Vagina (tissue), 2 donors: Measurements from ENCODE around the gene DRAM1.
"Not testable (repeated sequence)": the region's sequence is repeated elsewhere in the genome, so short reads cannot be mapped to it uniquely, and the experiment has no call there.

Experiments
- POLR2A ChIP-seq, 2 donors: fragments of 450-650 bp; IDR thresholded peaks; one replicate each; pipeline ENCODE4 v1.6.1; 2017; ENCODE audit warnings: antibody characterized with exemption in 2 of 2, mild to moderate bottlenecking in 2 of 2, moderate library complexity in 2 of 2
- POLR2AphosphoS5 ChIP-seq, 2 donors: sonication (generic); formaldehyde crosslinking; IDR thresholded peaks; one replicate each; pipeline ENCODE4 v1.9.0; 2017; ENCODE audit warnings: antibody characterized with exemption in 2 of 2, mild to moderate bottlenecking in 2 of 2, low read depth in 1 of 2; ENCODE audit not compliant: insufficient read depth in 1 of 2
- TF ChIP-seq, protein P1 (sequence below), 3 experiments: fragments of 450-650 bp in 2 of 3; fragments of 200-600 bp in 1 of 3; sonication (generic) in 1 of 3; IDR thresholded peaks; one replicate each; pipeline ENCODE4 v1.5.1; 2017 to 2019; ENCODE audit warnings: antibody characterized with exemption in 3 of 3, mild to moderate bottlenecking in 2 of 3, moderate library complexity in 2 of 3

GRCh38 chr12:101884781-101885340 lies 7.5 kb downstream of the DRAM1 start:
- TF ChIP-seq, protein P1, sequence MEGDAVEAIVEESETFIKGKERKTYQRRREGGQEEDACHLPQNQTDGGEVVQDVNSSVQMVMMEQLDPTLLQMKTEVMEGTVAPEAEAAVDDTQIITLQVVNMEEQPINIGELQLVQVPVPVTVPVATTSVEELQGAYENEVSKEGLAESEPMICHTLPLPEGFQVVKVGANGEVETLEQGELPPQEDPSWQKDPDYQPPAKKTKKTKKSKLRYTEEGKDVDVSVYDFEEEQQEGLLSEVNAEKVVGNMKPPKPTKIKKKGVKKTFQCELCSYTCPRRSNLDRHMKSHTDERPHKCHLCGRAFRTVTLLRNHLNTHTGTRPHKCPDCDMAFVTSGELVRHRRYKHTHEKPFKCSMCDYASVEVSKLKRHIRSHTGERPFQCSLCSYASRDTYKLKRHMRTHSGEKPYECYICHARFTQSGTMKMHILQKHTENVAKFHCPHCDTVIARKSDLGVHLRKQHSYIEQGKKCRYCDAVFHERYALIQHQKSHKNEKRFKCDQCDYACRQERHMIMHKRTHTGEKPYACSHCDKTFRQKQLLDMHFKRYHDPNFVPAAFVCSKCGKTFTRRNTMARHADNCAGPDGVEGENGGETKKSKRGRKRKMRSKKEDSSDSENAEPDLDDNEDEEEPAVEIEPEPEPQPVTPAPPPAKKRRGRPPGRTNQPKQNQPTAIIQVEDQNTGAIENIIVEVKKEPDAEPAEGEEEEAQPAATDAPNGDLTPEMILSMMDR (IDR thresholded peaks at IDR 0.05) = not testable (repeated sequence)
- TF ChIP-seq POLR2A (IDR thresholded peaks at IDR 0.05); POLR2AphosphoS5 (IDR thresholded peaks at IDR 0.05; ENCODE audit: insufficient read depth in 1 of 2, low read depth in 1 of 2): not testable (repeated sequence)
